HepG2 (cell line): ENCODE results near the gene NFE2L3.

Experiments used
- MEIS2 ChIP-seq: sonication (generic); formaldehyde crosslinking; IDR thresholded peaks from 2 replicates; pipeline ENCODE4 v1.9.0; 2021; ENCODE audit warnings: mild to moderate bottlenecking, missing genetic modification reagents
- NR1H2 ChIP-seq: sonication (generic); formaldehyde crosslinking; IDR thresholded peaks from 2 replicates; pipeline ENCODE4 v1.8.1; 2022; ENCODE audit warnings: low read depth, missing genetic modification reagents, borderline replicate concordance
- POLR2AphosphoS5 ChIP-seq: IDR thresholded peaks from 2 replicates; pipeline ENCODE4 v1.6.1; 2012; ENCODE audit warnings: low read depth, low read length
- RORA ChIP-seq: sonication (generic); formaldehyde crosslinking; IDR thresholded peaks from 2 replicates; pipeline ENCODE4 v1.5.0; 2020; ENCODE audit warnings: mild to moderate bottlenecking, missing genetic modification reagents, moderate library complexity
- ZNF570 ChIP-seq: sonication (generic); formaldehyde crosslinking; IDR thresholded peaks from 2 replicates; pipeline ENCODE4 v1.4.0; 2020; ENCODE audit warnings: mild to moderate bottlenecking, missing genetic modification reagents, borderline replicate concordance
- TF ChIP-seq, protein P1 (sequence below): sonication (generic); formaldehyde crosslinking; IDR thresholded peaks from 2 replicates; pipeline ENCODE4 v1.4.0; 2020; ENCODE audit warnings: missing genetic modification reagents

DNA sequence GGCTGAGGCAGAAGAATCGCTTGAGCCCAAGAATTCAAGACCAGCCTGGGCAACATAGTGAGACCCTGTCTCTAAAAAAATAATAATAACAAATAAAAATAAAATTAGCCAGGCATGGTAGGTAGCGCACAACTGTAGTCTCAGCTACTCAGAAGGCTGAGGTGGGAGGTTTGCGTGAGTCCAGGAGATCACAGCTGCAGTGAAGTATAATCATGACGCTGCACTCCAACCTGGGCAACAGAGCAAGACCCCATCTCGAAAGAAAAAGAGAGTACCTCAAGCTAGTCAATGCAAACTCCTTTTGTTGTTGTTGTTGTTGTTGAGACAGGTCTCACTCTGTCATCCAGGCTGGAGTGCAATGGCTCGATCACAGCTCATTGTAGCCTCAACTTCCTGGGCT is 34.0 kb upstream of the NFE2L3 start:
- TF ChIP-seq RORA (CRISPR knock-in tag) (no peak), POLR2AphosphoS5 (no peak), NR1H2 (CRISPR knock-in tag) (no peak), MEIS2 (CRISPR knock-in tag) (no peak), ZNF570 (CRISPR knock-in tag) (no peak)
- TF ChIP-seq, protein P1, sequence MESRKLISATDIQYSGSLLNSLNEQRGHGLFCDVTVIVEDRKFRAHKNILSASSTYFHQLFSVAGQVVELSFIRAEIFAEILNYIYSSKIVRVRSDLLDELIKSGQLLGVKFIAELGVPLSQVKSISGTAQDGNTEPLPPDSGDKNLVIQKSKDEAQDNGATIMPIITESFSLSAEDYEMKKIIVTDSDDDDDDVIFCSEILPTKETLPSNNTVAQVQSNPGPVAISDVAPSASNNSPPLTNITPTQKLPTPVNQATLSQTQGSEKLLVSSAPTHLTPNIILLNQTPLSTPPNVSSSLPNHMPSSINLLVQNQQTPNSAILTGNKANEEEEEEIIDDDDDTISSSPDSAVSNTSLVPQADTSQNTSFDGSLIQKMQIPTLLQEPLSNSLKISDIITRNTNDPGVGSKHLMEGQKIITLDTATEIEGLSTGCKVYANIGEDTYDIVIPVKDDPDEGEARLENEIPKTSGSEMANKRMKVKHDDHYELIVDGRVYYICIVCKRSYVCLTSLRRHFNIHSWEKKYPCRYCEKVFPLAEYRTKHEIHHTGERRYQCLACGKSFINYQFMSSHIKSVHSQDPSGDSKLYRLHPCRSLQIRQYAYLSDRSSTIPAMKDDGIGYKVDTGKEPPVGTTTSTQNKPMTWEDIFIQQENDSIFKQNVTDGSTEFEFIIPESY (CRISPR knock-in tag) = no peak
